HFF-Myc (cell line): ENCODE measurements around the gene ADSS2.

Experiments used
- DNase-seq: peaks from one replicate; pipeline ENCODE4 v3.0.0-alpha.2; 2011; ENCODE audit warnings: low read depth; ENCODE audit errors: extremely low read depth
- H3K4me3 ChIP-seq: replicated peaks from 2 replicates; pipeline ENCODE4 v1.5.1; 2011; ENCODE audit warnings: low read depth, mild to moderate bottlenecking, control low read depth, low read length
- TF ChIP-seq, protein P1 (sequence below): IDR thresholded peaks from 2 replicates; pipeline ENCODE4 v1.5.1; 2012; ENCODE audit warnings: mild to moderate bottlenecking, low read depth, low read length, control low read depth; ENCODE audit errors: missing control alignments

Gene ADSS2

DNA sequence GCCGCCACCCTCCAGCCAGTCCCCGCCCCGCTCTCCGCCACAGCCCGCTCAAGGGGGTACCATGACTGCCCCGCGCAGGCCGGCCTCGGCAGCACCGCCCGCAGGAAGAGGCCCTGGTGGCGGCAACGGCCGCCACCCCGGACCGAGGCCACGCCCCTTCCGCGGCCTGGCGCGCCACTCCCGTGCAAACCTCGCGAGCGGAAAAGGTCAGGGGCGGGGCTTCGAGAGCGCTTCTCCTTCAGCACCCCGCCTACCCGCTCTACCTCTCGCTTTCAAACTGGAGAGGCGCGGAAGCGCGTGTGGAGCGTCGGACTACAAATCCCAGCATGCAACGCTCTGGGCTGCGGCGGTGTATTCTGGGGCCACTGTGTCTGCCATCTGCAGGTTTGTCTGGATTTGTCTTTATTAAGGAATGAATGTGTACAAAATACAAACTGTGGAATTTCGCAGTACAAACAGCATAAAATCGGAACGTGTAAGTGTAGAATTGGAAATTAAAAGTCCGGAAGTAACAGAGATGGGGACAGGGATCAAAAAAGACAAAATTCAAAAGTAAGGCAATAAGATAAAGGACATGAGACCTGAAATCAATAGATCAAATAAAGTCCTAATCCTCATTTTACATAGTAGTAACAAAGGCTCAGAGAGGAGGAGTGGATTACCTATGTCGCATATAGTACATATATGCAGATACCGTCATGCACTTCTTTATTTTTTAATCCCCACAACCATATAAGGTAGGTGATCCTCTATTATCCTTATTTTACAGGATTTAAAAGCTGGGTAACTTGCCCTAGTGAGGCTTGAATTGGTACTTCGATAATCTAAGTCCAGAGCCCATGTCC, 464 bp upstream of the ADSS2 start:
- TF ChIP-seq, protein P1, sequence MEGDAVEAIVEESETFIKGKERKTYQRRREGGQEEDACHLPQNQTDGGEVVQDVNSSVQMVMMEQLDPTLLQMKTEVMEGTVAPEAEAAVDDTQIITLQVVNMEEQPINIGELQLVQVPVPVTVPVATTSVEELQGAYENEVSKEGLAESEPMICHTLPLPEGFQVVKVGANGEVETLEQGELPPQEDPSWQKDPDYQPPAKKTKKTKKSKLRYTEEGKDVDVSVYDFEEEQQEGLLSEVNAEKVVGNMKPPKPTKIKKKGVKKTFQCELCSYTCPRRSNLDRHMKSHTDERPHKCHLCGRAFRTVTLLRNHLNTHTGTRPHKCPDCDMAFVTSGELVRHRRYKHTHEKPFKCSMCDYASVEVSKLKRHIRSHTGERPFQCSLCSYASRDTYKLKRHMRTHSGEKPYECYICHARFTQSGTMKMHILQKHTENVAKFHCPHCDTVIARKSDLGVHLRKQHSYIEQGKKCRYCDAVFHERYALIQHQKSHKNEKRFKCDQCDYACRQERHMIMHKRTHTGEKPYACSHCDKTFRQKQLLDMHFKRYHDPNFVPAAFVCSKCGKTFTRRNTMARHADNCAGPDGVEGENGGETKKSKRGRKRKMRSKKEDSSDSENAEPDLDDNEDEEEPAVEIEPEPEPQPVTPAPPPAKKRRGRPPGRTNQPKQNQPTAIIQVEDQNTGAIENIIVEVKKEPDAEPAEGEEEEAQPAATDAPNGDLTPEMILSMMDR = peak; percentile 36
- DNase-seq = peak; percentile 96

DNA sequence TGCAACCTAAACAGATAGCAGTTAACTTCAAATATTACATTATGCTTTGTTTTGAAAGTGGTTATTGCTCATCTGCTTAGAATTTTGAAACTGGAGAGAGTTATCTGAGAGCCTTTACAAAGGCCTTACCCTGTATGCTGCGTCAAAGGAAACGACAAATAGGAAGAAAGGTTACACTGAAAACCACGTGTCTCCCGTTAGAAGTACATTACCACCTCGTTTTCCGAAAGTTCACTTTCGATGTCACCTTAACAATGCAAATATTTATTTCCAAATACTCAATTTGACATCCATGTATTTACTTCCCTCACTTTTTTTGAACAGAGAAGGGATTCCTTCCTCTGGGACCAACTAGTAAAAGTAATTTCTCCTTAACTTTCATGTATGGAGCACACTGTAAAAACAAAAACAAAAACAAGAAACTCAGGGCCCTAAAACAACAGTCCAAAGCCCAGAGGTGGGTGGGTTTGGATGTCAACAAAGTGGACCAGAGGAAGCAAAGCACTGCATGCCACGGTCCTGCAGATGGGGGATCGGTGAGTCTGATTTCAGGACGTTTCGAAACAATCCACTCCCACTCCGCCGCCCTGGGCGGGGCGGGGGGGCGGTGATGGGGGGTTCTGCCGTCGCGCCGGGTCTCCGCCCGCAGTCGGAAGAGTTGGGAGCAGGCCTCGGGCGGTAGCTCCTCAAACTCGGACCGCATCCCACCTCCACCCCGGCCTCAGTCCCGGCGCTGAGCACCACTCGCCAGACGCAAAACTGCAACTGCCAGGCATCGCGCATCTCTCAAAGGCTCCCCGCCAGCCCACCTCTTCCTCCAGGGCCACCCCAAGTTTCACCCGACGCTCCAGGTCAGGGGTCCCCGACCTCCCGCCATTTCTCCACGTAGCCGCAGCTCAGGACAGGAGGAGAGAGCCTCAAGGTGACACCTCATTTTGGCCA, 841 bp downstream of the ADSS2 start:
- peak overlapping the region; percentile 96 for H3K4me3 ChIP-seq
- TF ChIP-seq, protein P1 = no peak
- DNase-seq = no peak

More for the DNA sequence above, 464 bp upstream of the ADSS2 start:
- peak overlapping the region; percentile 96 for H3K4me3 ChIP-seq

DNA sequence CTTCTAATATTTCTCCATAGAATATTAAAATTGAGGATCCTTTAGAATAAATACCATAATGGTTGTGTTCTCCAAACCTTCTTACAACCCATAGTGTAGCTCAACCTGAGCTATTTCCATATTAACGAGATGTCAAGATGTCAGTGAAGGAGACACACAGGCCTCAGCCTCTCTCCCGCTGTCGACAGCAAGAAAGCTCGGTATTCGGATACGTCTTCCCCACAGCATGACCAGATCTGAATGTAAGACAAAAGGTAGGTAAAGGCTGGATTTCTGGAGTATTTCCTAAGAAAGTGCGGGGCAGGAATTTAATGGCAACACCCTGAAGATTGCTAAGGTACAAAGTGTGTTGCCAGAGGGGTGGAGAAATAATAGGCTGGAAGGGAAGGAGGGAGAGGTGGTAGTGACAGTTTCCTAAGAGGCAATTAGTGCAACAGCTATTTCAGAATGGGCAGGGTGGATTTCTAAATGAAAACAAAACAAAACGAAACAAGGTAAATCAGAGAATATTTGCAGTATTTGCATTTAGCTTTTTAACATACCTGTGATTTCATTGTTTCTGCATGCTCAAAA, 1.7 kb downstream of the ADSS2 start:
- H3K4me3 ChIP-seq = peak overlapping the region; percentile 96
- no peak for DNase-seq
- TF ChIP-seq, protein P1 = no peak

DNA sequence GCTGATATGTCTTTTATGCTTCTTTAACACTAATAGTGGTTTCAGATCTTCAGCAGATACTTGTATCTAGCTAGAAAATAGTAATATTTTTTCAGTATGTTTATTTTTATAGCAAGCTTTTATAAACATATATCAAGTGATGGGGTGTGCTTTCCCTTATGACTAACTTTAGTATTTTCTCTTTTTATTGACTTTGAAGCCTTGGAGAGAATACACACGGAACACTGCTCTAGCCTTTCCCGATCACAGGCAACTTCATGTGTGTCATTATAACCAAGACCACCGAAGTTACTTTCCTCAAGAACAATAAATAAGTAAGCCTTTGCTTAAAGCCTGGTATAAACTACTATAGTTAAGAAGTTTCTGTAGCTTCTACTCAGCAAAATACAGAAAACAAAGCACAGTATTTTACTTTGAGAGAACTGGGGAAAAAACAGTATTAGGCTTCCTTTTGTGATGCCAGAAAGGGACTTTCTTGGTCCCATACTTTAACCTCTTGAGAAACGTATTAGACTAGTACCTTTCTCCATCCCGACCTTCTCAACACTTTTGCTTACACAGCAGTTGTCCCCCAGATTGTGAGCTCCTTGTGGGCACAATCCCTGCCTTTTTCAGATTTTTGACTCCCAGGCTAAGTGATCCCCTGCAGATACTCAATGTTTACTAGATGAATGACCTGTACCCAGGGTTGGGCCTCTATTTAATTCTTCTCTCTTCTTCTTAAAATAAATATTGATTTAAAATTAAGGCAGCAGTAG, 3.3 kb downstream of the ADSS2 start:
- TF ChIP-seq, protein P1 = no peak
- DNase-seq = no peak
- peak overlapping the region; percentile 96 for H3K4me3 ChIP-seq

DNA sequence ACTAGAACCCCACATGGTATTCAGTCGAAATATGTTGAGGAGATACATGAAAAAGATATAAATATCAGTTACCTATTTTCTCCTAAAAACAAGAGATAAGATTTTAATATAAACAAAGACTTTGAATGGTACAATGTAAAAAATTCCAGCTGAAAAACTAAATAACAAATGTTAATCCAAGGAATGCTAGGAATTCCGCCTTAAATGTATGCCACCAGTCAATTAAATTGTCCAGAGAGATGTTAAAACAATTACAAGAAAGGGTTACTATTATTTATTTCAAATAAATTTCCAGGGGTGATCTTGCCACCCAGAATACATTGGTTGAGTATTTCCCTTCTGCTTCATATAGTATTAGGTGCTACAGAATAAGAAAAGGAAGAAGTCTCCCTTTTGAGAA, 4.2 kb downstream of the ADSS2 start:
- TF ChIP-seq, protein P1 = no peak
- no peak for DNase-seq
- H3K4me3 ChIP-seq = no peak overlapping the region

DNA sequence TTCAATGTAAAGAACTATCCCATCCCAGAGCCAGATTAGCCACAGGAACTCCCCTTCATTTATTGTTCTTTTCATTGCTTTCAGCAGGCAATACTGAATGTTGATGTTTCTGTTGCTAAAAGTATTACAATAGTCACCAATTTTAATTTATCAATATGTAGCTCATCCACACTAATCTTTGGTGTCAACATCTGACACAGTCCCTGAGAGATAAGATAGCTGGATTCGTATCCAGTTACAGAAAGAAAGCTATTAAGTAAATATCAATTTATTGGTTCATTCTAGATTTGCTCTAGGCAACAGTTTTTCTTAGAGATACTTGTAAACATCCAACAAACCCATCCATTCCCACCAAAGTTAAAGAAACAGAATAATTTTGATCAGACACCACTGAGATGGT, 4.7 kb downstream of the ADSS2 start:
- DNase-seq = no peak
- TF ChIP-seq, protein P1 = no peak
- H3K4me3 ChIP-seq = no peak overlapping the region
